H1 (cell line): ENCODE data around the gene TOP2A. TPM values are rescaled to one million over a fixed set of nuclear protein-coding genes. Genes with fewer than 3 reads are reported as not detected.

Experiments used
- ASH2L ChIP-seq: fragments of 200-600, 300-600 bp; sonication (generic); IDR thresholded peaks from one replicate; pipeline ENCODE4 v1.7.1; 2017; ENCODE audit warnings: low read length
- BACH1 ChIP-seq: IDR thresholded peaks from 2 replicates; pipeline ENCODE4 v1.6.1; 2012; ENCODE audit warnings: low read length, improper control_type of control experiment
- BCL11A ChIP-seq, 2 experiments: IDR thresholded peaks; one replicate each; pipeline ENCODE4 v1.6.1; 2011; ENCODE audit warnings: low read depth in 2 of 2, low read length in 2 of 2, mild to moderate bottlenecking in 2 of 2
- CEBPB ChIP-seq: IDR thresholded peaks from 2 replicates; pipeline ENCODE4 v1.6.1; 2012; ENCODE audit warnings: low read depth, low read length
- CHD1 ChIP-seq: IDR thresholded peaks from 2 replicates; pipeline ENCODE4 v1.6.1; 2012; ENCODE audit warnings: low read depth, low read length, improper control_type of control experiment
- EZH2 ChIP-seq: fragments of 200-600 bp; sonication (generic); IDR thresholded peaks from 2 replicates; pipeline ENCODE4 v1.7.1; 2012; ENCODE audit warnings: low read depth, mild to moderate bottlenecking, moderate library complexity, low read length, inconsistent platforms; ENCODE audit not compliant: severe bottlenecking
- GTF2F1 ChIP-seq: IDR thresholded peaks from 2 replicates; pipeline ENCODE4 v1.6.1; 2012; ENCODE audit warnings: low read depth, low read length, improper control_type of control experiment, borderline replicate concordance
- JUN ChIP-seq: IDR thresholded peaks from 2 replicates; pipeline ENCODE4 v1.6.1; 2011; ENCODE audit warnings: low read depth, mild to moderate bottlenecking, improper control_type of control experiment, low read length
- KDM1A ChIP-seq: fragments of 200-600, 300-600 bp; sonication (generic); IDR thresholded peaks from 2 replicates; pipeline ENCODE4 v1.7.1; 2016; ENCODE audit warnings: mild to moderate bottlenecking, low read length, borderline replicate concordance
- KDM5A ChIP-seq: fragments of 200-600 bp; IDR thresholded peaks from 2 replicates; pipeline ENCODE4 v1.7.1; 2012; ENCODE audit warnings: mild to moderate bottlenecking, low read length, inconsistent platforms, mixed read lengths
- MAFK ChIP-seq: IDR thresholded peaks from 2 replicates; pipeline ENCODE4 v1.6.1; 2012; ENCODE audit warnings: low read depth, mild to moderate bottlenecking, improper control_type of control experiment, low read length
- PHF8 ChIP-seq: fragments of 200-600 bp; sonication (generic); conservative IDR thresholded peaks from 2 replicates; pipeline ENCODE4 v1.7.1; 2012; ENCODE audit warnings: low read depth, mild to moderate bottlenecking, inconsistent platforms, low read length, moderate library complexity
- POLR2A ChIP-seq, 2 experiments: IDR thresholded peaks; 1 replicate in 1 of 2; 2 replicates in 1 of 2; pipeline ENCODE4 v1.6.1; 2011; ENCODE audit warnings: low read depth in 2 of 2, low read length in 2 of 2, mild to moderate bottlenecking in 2 of 2; ENCODE audit errors: control extremely low read depth in 1 of 2
- POU5F1 ChIP-seq: IDR thresholded peaks from 2 replicates; pipeline ENCODE4 v1.6.1; 2011; ENCODE audit warnings: low read depth, mild to moderate bottlenecking, low read length, moderate library complexity
- RBBP5 ChIP-seq: IDR thresholded peaks from 2 replicates; pipeline ENCODE4 v1.7.1; 2012; ENCODE audit warnings: low read depth, mild to moderate bottlenecking, inconsistent platforms, low read length, moderate library complexity, borderline replicate concordance
- RXRA ChIP-seq: IDR thresholded peaks from 2 replicates; pipeline ENCODE4 v1.6.1; 2011; ENCODE audit warnings: low read depth, mild to moderate bottlenecking, low read length, moderate library complexity; ENCODE audit not compliant: insufficient read depth
- SIN3A ChIP-seq, 2 experiments: IDR thresholded peaks in 1 of 2; conservative IDR thresholded peaks in 1 of 2; 2 replicates each; pipeline ENCODE4 v1.6.1; 2011 to 2012; ENCODE audit warnings: low read length in 2 of 2, improper control_type of control experiment in 1 of 2, low read depth in 1 of 2, mild to moderate bottlenecking in 1 of 2
- SIX5 ChIP-seq: IDR thresholded peaks from 2 replicates; pipeline ENCODE4 v1.6.1; 2011; ENCODE audit warnings: mild to moderate bottlenecking, low read depth, low read length
- SP2 ChIP-seq: IDR thresholded peaks from 2 replicates; pipeline ENCODE4 v1.6.1; 2012; ENCODE audit warnings: mild to moderate bottlenecking, low read length, inconsistent platforms
- SP4 ChIP-seq: IDR thresholded peaks from 2 replicates; pipeline ENCODE4 v1.6.1; 2012; ENCODE audit warnings: low read length, inconsistent platforms
- SUZ12 ChIP-seq: fragments of 200-600 bp; sonication (generic); IDR thresholded peaks from 2 replicates; pipeline ENCODE4 v1.6.1; 2012; ENCODE audit warnings: mild to moderate bottlenecking, inconsistent platforms, low read length, moderate library complexity, mixed read lengths
- TEAD4 ChIP-seq: IDR thresholded peaks from 2 replicates; pipeline ENCODE4 v1.6.1; 2012; ENCODE audit warnings: low read depth, low read length, inconsistent platforms, mixed read lengths
- YY1 ChIP-seq: IDR thresholded peaks from 2 replicates; pipeline ENCODE4 v1.6.1; 2011; ENCODE audit warnings: low read depth, mild to moderate bottlenecking, low read length
- polyA plus RNA-seq, 7 experiments: library from polyadenylated mRNA; depleted of rRNA in 3 of 7; stranded (reverse) in 5 of 7; unstranded in 2 of 7; fragments of >200 nt in 5 of 7; fragments of 200-250 nt in 2 of 7; gene quantifications; 1 replicate in 5 of 7; 2 replicates in 1 of 7; 4 replicates in 1 of 7; pipeline versions ENCODE4 v1.2.1 to v1.2.3, GENCODE V29; 2011 to 2013; ENCODE audit warnings: missing spikeins in 2 of 7, mixed read lengths in 2 of 7
- total RNA-seq: library from RNA; stranded (reverse); fragmentation: NEBNext Ultra II Directional; extraction: Animal tissue kit (Norgen Biotek cat#: 25700); gene quantifications from 2 replicates; pipeline ENCODE4 v1.2.1, GENCODE V29; 2021

TOP2A gene
- total and polyA plus RNA-seq, 2 of the 8 experiments (the other 6 are each of a cell fraction or from before 2014, with no cell fraction given) = 83.1 to 291 TPM

DNA sequence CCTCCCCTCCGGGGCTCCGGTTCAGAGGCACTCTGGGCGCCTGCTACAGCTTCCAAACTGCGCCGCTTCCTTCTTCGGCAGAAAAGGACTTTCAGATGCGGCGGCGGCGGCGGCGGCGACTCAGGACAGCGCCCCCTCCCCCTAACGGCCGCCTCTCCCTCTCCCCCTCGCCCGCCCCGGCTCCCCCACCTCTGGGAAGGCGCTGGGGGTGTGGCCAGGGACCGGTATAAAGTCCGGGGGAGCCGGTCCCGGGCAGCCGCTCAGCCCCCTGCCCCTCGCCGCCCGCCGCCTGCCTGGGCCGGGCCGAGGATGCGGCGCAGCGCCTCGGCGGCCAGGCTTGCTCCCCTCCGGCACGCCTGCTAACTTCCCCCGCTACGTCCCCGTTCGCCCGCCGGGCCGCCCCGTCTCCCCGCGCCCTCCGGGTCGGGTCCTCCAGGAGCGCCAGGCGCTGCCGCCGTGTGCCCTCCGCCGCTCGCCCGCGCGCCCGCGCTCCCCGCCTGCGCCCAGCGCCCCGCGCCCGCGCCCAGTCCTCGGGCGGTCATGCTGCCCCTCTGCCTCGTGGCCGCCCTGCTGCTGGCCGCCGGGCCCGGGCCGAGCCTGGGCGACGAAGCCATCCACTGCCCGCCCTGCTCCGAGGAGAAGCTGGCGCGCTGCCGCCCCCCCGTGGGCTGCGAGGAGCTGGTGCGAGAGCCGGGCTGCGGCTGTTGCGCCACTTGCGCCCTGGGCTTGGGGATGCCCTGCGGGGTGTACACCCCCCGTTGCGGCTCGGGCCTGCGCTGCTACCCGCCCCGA, 25.7 kb upstream of the TOP2A start, which contains the start of gene IGFBP4 (continued):
- TF ChIP-seq CEBPB = peak; percentile 83
- TF ChIP-seq JUN = no peak
- peak; percentile 81; the same call in 1 of the 2 replicates for TF ChIP-seq RBBP5
- peak in 1 of 2 experiments; percentile 78; a peak in 2 of 3 replicates for TF ChIP-seq POLR2A (IDR thresholded peaks at IDR 0.05; ENCODE audit: control extremely low read depth in 1 of 2, low read depth in 2 of 2, low read length in 2 of 2)
- TF ChIP-seq BCL11A (IDR thresholded peaks at IDR 0.05; ENCODE audit: low read depth in 2 of 2, low read length in 2 of 2) = no peak
- TF ChIP-seq SP2 = no peak
- TF ChIP-seq POU5F1 = no peak
- no peak for TF ChIP-seq SUZ12
- no peak for TF ChIP-seq SIX5
- TF ChIP-seq PHF8 = peak; percentile 63
- no peak for TF ChIP-seq SIN3A (conservative IDR thresholded peaks at IDR 0.05 in 1 of 2, IDR thresholded peaks at IDR 0.05 in 1 of 2; ENCODE audit: low read depth in 1 of 2, low read length in 2 of 2)
- TF ChIP-seq SP4 = no peak
- TF ChIP-seq KDM5A = no peak
- TF ChIP-seq BACH1 = no peak
- no peak for TF ChIP-seq YY1
- no peak for TF ChIP-seq TEAD4
- no peak for TF ChIP-seq RXRA
- TF ChIP-seq KDM1A = peak; percentile 84; the same call in 1 of the 2 replicates
- no peak for TF ChIP-seq EZH2
- no peak for TF ChIP-seq CHD1
- TF ChIP-seq GTF2F1 = no peak
- no peak for TF ChIP-seq ASH2L
- no peak for TF ChIP-seq MAFK
